GM12878 (cell line): ENCODE results near the gene SLC25A47. TPM values are rescaled to one million over a fixed set of nuclear protein-coding genes. Genes with fewer than 3 reads are reported as not detected.

ENCODE experiments used
- ATAC-seq: fragments of 200-7000 bp; cut with Tn5 transposase; 3 replicates; pipeline ENCODE4 v1.9.1; 2020; ENCODE audit warnings: mild to moderate bottlenecking, moderate library complexity
- BruUV-seq: library from RNA; stranded (reverse); fragments of 400-500 nt; replicated peaks from 2 replicates; lab custom pipeline; 2021; lab: Mats Ljungman, UMichigan
- CTCF ChIA-PET: fragments of 300-600 bp; sonication (Branson Sonifier 250); formaldehyde crosslinking; extraction: SDS; loops from one replicate; lab custom pipeline; 2021; ENCODE audit warnings: inconsistent platforms; lab: Yijun Ruan, JAX
- POLR2A ChIA-PET: fragments of 350-600 bp; formaldehyde crosslinking; extraction: SDS; loops from one replicate; lab custom pipeline; 2021; ENCODE audit warnings: inconsistent platforms; lab: Charles Lee
- RAD21 ChIA-PET: fragments of 300-600 bp; sonication (Branson Sonifier 250); formaldehyde crosslinking; loops from one replicate; lab custom pipeline; 2023; ENCODE audit warnings: antibody characterized with exemption; ENCODE audit not compliant: unreplicated experiment; lab: Charles Lee
- SMC1A ChIA-PET: fragments of 300-600 bp; sonication (Branson Sonifier 250); formaldehyde crosslinking; loops from one replicate; lab custom pipeline; 2023; ENCODE audit not compliant: unreplicated experiment, uncharacterized antibody; lab: Charles Lee
- DNase-seq: peaks from one replicate; pipeline ENCODE4 v3.0.0-alpha.2; 2011; ENCODE audit warnings: low read depth, low spot score
- FAIRE-seq: peaks from 3 replicates; lab custom pipeline; 2011; peaks lifted over from hg19 to GRCh38; lab: Jason Lieb, UNC
- H2AFZ ChIP-seq: 2 replicates; pipeline ENCODE4 v1.6.0; 2011; ENCODE audit warnings: low read depth, low read length, control low read depth; ENCODE audit not compliant: control insufficient read depth
- H3K27ac ChIP-seq: 2 replicates; pipeline ENCODE4 v1.5.1; 2011; ENCODE audit warnings: control low read depth; ENCODE audit not compliant: control insufficient read depth, insufficient read depth
- H3K27me3 ChIP-seq, 2 experiments: replicated peaks in 1 of 2; 2 replicates each; pipeline versions ENCODE4 v1.6.0 to v1.6.1; 2011; ENCODE audit warnings: low read length in 1 of 2; ENCODE audit not compliant: control insufficient read depth in 2 of 2, insufficient read depth in 2 of 2
- H3K36me3 ChIP-seq, 2 experiments: 2 replicates each; pipeline ENCODE4 v1.5.1; 2011; ENCODE audit warnings: low read length in 1 of 2; ENCODE audit not compliant: control insufficient read depth in 2 of 2, insufficient read depth in 2 of 2
- H3K4me1 ChIP-seq: 2 replicates; pipeline ENCODE4 v1.6.1; 2011; ENCODE audit warnings: mild to moderate bottlenecking, low read length, moderate library complexity, mixed read lengths; ENCODE audit not compliant: control insufficient read depth, insufficient read depth
- H3K4me2 ChIP-seq: 2 replicates; pipeline ENCODE4 v1.6.0; 2011; ENCODE audit warnings: control low read depth; ENCODE audit not compliant: control insufficient read depth, insufficient read depth
- H3K4me3 ChIP-seq: fragments of 200-600 bp; sonication (generic); 2 replicates; pipeline ENCODE4 v1.5.1; 2016
- H3K79me2 ChIP-seq: 2 replicates; pipeline ENCODE4 v1.6.0; 2011; ENCODE audit warnings: low read length; ENCODE audit not compliant: control insufficient read depth, insufficient read depth
- H3K9ac ChIP-seq: 2 replicates; pipeline ENCODE4 v1.8.0; 2011; ENCODE audit warnings: low read length, control low read depth, mixed read lengths; ENCODE audit not compliant: control insufficient read depth, insufficient read depth
- H3K9me3 ChIP-seq: replicated peaks from 3 replicates; pipeline ENCODE4 v1.5.1; 2011; ENCODE audit warnings: mild to moderate bottlenecking, low read length; ENCODE audit not compliant: control insufficient read depth, insufficient read depth
- H4K20me1 ChIP-seq: 2 replicates; pipeline ENCODE4 v1.6.0; 2011; ENCODE audit not compliant: control insufficient read depth, insufficient read depth
- CBFB ChIP-seq: IDR thresholded peaks from 2 replicates; pipeline ENCODE4 v1.6.1; 2016; ENCODE audit warnings: antibody characterized with exemption, low read depth
- IRF3 ChIP-seq: fragments of 450-650 bp; IDR thresholded peaks from 2 replicates; pipeline ENCODE4 v1.6.1; 2014; ENCODE audit warnings: mild to moderate bottlenecking
- KLF5 ChIP-seq: fragments of 450-650 bp; IDR thresholded peaks from 2 replicates; pipeline ENCODE4 v1.6.1; 2014; ENCODE audit warnings: mild to moderate bottlenecking; ENCODE audit not compliant: partially characterized antibody
- NBN ChIP-seq: fragments of 450-650 bp; IDR thresholded peaks from 2 replicates; pipeline ENCODE4 v1.6.1; 2016
- NFYA ChIP-seq: IDR thresholded peaks from 2 replicates; pipeline ENCODE4 v1.6.1; 2011; ENCODE audit warnings: low read depth, mild to moderate bottlenecking, low read length, improper control_type of control experiment, borderline replicate concordance
- POLR2A ChIP-seq: IDR thresholded peaks from 2 replicates; pipeline ENCODE4 v1.6.1; 2011; ENCODE audit warnings: low read depth, mild to moderate bottlenecking, low read length
- POU2F2 ChIP-seq: IDR thresholded peaks from 3 replicates; pipeline ENCODE4 v1.6.1; 2011; ENCODE audit warnings: low read depth, mild to moderate bottlenecking, low read length, borderline replicate concordance
- SP1 ChIP-seq: IDR thresholded peaks from one replicate; pipeline ENCODE4 v1.6.1; 2011; ENCODE audit warnings: low read depth, low read length
- SREBF2 ChIP-seq: IDR thresholded peaks from 2 replicates; pipeline ENCODE4 v1.6.1; 2012; ENCODE audit warnings: mild to moderate bottlenecking, low read length
- SRF ChIP-seq, 2 experiments: IDR thresholded peaks; 2 replicates each; pipeline ENCODE4 v1.6.1; 2011; ENCODE audit warnings: low read depth in 2 of 2, low read length in 2 of 2, mild to moderate bottlenecking in 1 of 2, moderate library complexity in 1 of 2
- ZNF384 ChIP-seq: IDR thresholded peaks from 2 replicates; pipeline ENCODE4 v1.6.1; 2012; ENCODE audit warnings: low read depth, mild to moderate bottlenecking, low read length, improper control_type of control experiment, borderline replicate concordance
- ZNF592 ChIP-seq: fragments of 450-650 bp; IDR thresholded peaks from 2 replicates; pipeline ENCODE4 v1.6.1; 2017; ENCODE audit warnings: mild to moderate bottlenecking, moderate library complexity
- ZSCAN29 ChIP-seq: fragments of 450-650 bp; IDR thresholded peaks from 2 replicates; pipeline ENCODE4 v1.6.1; 2017; ENCODE audit warnings: mild to moderate bottlenecking, moderate library complexity
- WGBS: methylation state at CpG from one replicate; pipeline ENCODE4 v1.1.6; 2016; ENCODE audit warnings: low lambda C conversion rate; ENCODE audit not compliant: insufficient replicate concordance, insufficient coverage; ENCODE audit errors: missing lambda C conversion rate; 5-methylcytosine and 5-hydroxymethylcytosine counted together
- in situ Hi-C: fragments of 300-500 bp; cut with MboI; formaldehyde crosslinking; loops from 9 replicates; pipeline ENCODE4 v1.14.3; 2018; ENCODE audit warnings: mixed read lengths
- intact Hi-C: fragments of 100-400 bp; cut with micrococcal nuclease; formaldehyde crosslinking; loops from one replicate; pipeline ENCODE4 v1.14.2; 2022; ENCODE audit not compliant: unreplicated experiment
- polyA plus RNA-seq, 11 experiments: library from polyadenylated mRNA; depleted of rRNA in 4 of 11; unstranded in 6 of 11; stranded (reverse) in 5 of 11; fragments of >200 nt; fragmentation: Nextera tagmentation in 4 of 11; fragmentation: Illumina TruSeq in 1 of 11; extraction: Ambion mirVana in 4 of 11; extraction: Trizol in 1 of 11; gene quantifications; 1 replicate in 1 of 11; 2 replicates in 10 of 11; pipeline versions ENCODE4 v1.2.1 to v1.2.3, GENCODE V29; 2011 to 2016; ENCODE audit warnings: inconsistent platforms in 2 of 11, missing spikeins in 2 of 11, low read depth in 1 of 11
- total RNA-seq, 4 experiments: library from RNA; depleted of rRNA in 3 of 4; stranded (reverse); fragments of >200 nt in 3 of 4; fragmentation: Illumina TruSeq in 1 of 4; extraction: Trizol in 1 of 4; gene quantifications; 2 replicates each; pipeline versions ENCODE4 v1.2.1 to v1.2.3, GENCODE V29; 2013 to 2021
- TF ChIP-seq, protein P1 (sequence below): fragments of 150-350 bp; IDR thresholded peaks from 2 replicates; pipeline ENCODE4 v1.6.1; 2014; ENCODE audit warnings: mild to moderate bottlenecking, low read depth, low read length

The SLC25A47 gene
- total and polyA plus RNA-seq, 10 of the 15 experiments (the other 5 are each of a cell fraction or from before 2014, with no cell fraction given) = 0.14 TPM; not detected in 9

GRCh38 chr14:100286484-100287191 is 36.5 kb upstream of the SLC25A47 start:
- no peak for FAIRE-seq
- H3K9ac ChIP-seq = no peak overlapping the region

More at GRCh38 chr14:100286484-100287191, 36.5 kb upstream of the SLC25A47 start:
- ATAC-seq (no peak), DNase-seq (no peak)
- Histone ChIP-seq H3K4me2 (no peak overlapping the region), H3K27ac (no peak overlapping the region), H4K20me1 (no peaks in the 10 kb centered on the region), H2AFZ (no peak overlapping the region), H3K9me3 (no peaks in the 10 kb centered on the region), H3K4me1 (no peaks in the 10 kb centered on the region), H3K36me3 (peaks cover 0 to 2% of the 10 kb centered on the region in 2 experiments; a peak in 2 of 4 replicates), H3K4me3 (no peak overlapping the region), H3K79me2 (no peaks in the 10 kb centered on the region)
- ChIA-PET POLR2A (interaction anchor here (0.8 kb wide), 1 partner anchor 8 kb away, joined by 3 read pairs; no protein-coding TSS in a partner anchor), RAD21 (interaction anchor here (1.0 kb wide), 1 partner anchor 7 kb away, joined by 4 read pairs; no protein-coding TSS in a partner anchor), CTCF (interaction anchor here (0.6 to 5.3 kb wide), 15 partner anchors 8 to 97 kb away, joined by 3 to 50 read pairs (median 5); partner anchors contain the start of gene WDR25)
- in situ Hi-C loops = loop anchor here (10.0 kb wide), 1 partner anchor 358 kb away; no protein-coding TSS in a partner anchor
- 82% methylated on average over 9 of the region's 10 CpGs for WGBS
- no TSS peak for BruUV-seq
- no peak for TF ChIP-seq SREBF2
- TF ChIP-seq ZNF384 = no peak
- TF ChIP-seq CBFB = no peak
- TF ChIP-seq POLR2A = no peak
- TF ChIP-seq NBN = no peak
- no peak for TF ChIP-seq KLF5
- no peak for TF ChIP-seq ZSCAN29
- no peak for TF ChIP-seq POU2F2
- TF ChIP-seq SRF (IDR thresholded peaks at IDR 0.05; ENCODE audit: low read depth in 2 of 2, low read length in 2 of 2) = no peak
- no peak for TF ChIP-seq IRF3
- TF ChIP-seq ZNF592 = no peak
- TF ChIP-seq SP1 = no peak
- TF ChIP-seq, protein P1, sequence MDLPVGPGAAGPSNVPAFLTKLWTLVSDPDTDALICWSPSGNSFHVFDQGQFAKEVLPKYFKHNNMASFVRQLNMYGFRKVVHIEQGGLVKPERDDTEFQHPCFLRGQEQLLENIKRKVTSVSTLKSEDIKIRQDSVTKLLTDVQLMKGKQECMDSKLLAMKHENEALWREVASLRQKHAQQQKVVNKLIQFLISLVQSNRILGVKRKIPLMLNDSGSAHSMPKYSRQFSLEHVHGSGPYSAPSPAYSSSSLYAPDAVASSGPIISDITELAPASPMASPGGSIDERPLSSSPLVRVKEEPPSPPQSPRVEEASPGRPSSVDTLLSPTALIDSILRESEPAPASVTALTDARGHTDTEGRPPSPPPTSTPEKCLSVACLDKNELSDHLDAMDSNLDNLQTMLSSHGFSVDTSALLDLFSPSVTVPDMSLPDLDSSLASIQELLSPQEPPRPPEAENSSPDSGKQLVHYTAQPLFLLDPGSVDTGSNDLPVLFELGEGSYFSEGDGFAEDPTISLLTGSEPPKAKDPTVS = no peak
- no peak for TF ChIP-seq NFYA
- TF ChIP-seq, all 136 proteins: peak for 0
- no peaks in the 10 kb centered on the region for H3K27me3 ChIP-seq
- intact Hi-C loops = no loop called here
- SMC1A ChIA-PET = interaction anchor here (0.7 to 1.6 kb wide), 2 partner anchors 75 to 86 kb away, joined by 3 read pairs; no protein-coding TSS in a partner anchor
